Aorta (tissue), 5 donors: ENCODE results near the gene SERHL2. TPM values are rescaled to one million over a fixed set of nuclear protein-coding genes. Genes with fewer than 3 reads are reported as not detected.
A peak's percentile ranks its signal among the peaks of the same experiment; 100 is the strongest.
"Not testable (repeated sequence)": the region's sequence is repeated elsewhere in the genome, so short reads cannot be mapped to it uniquely, and the experiment has no call there.

Experiments used
- ATAC-seq: fragments of 200-7000 bp; cut with Tn5 transposase; one replicate; pipeline ENCODE4 v1.9.1; 2022; ENCODE audit warnings: moderate library complexity; ENCODE audit not compliant: low FRiP score
- DNase-seq, 2 donors: peaks; one replicate each; pipeline ENCODE4 v3.0.0-alpha.2; 2020
- H3K27ac ChIP-seq, 2 donors: one replicate each; pipeline ENCODE4 v1.5.1; 2013; ENCODE audit warnings: low read length in 2 of 2, mild to moderate bottlenecking in 2 of 2, moderate library complexity in 2 of 2, control low read depth in 1 of 2, inconsistent platforms in 1 of 2, low read depth in 1 of 2
- H3K27me3 ChIP-seq, 2 donors: one replicate each; pipeline ENCODE4 v1.6.1; 2013; ENCODE audit warnings: control low read depth in 1 of 2, low read length in 1 of 2, mild to moderate bottlenecking in 1 of 2, moderate library complexity in 1 of 2; ENCODE audit not compliant: insufficient read depth in 2 of 2, control insufficient read depth in 1 of 2
- H3K36me3 ChIP-seq, 2 donors: one replicate each; pipeline ENCODE4 v1.6.1; 2013; ENCODE audit warnings: control low read depth in 1 of 2, low read length in 1 of 2, mild to moderate bottlenecking in 1 of 2; ENCODE audit not compliant: insufficient read depth in 2 of 2, control insufficient read depth in 1 of 2
- H3K4me1 ChIP-seq, 2 donors: one replicate each; pipeline ENCODE4 v1.6.1; 2013; ENCODE audit warnings: low read length in 2 of 2, control low read depth in 1 of 2, mild to moderate bottlenecking in 1 of 2, moderate library complexity in 1 of 2; ENCODE audit not compliant: insufficient read depth in 2 of 2, control insufficient read depth in 1 of 2
- H3K4me3 ChIP-seq, 2 donors: one replicate each; pipeline ENCODE4 v1.5.1; 2013; ENCODE audit warnings: low read length in 2 of 2, control low read depth in 1 of 2, mild to moderate bottlenecking in 1 of 2
- H3K9me3 ChIP-seq: one replicate; pipeline ENCODE4 v1.6.1; 2013; ENCODE audit warnings: mild to moderate bottlenecking, low read length; ENCODE audit not compliant: control insufficient read depth
- WGBS, 2 donors: extraction: QIAGEN DNeasy Blood & Tissue Kit; methylation state at CpG; one replicate each; pipeline ENCODE4 v1.1.7; 2013; 5-methylcytosine and 5-hydroxymethylcytosine counted together
- intact Hi-C, 2 donors: fragments of 100-400 bp; cut with DNase I; formaldehyde crosslinking; loops; one replicate each; pipeline versions ENCODE4 v1.14.2 to v1.15.0; 2022
- polyA plus RNA-seq, 2 donors: library from polyadenylated mRNA; stranded (reverse); fragments of 200-250 nt; gene quantifications; one replicate each; pipeline ENCODE4 v1.2.3, GENCODE V29; 2013
- total RNA-seq, 2 donors: library from RNA; stranded (reverse); fragmentation: NEBNext Ultra II Directional; extraction: Animal tissue kit (Norgen Biotek cat#: 25700); gene quantifications; one replicate each; pipeline ENCODE4 v1.2.1, GENCODE V29; 2021
- donor health status: healthy with polysubstance abuse.
- donor health status: Bipolar disorder and iron deficiency.
- donor health status: DM: no; HTN: no; CAD: no.
- donor health status: DM: no; HTN: no; CAD: no.
- donor health status: DM: yes; HTN: yes; CAD: no.

SERHL2 gene
- total and polyA plus RNA-seq, 4 donors: 1.6 to 4.2 (median 2.5) TPM

GRCh38 chr22:42547562-42547961, 6.2 kb upstream of the SERHL2 start:
- ATAC-seq: no peak
- 72 to 75% methylated on average over 8 to 9 of the region's 9 CpGs for WGBS, 2 donors

GRCh38 chr22:42548126-42548525, 5.6 kb upstream of the SERHL2 start:
- H3K27ac ChIP-seq, intact Hi-C loops, H3K27me3 ChIP-seq, H3K36me3 ChIP-seq, ATAC-seq, H3K4me1 ChIP-seq, H3K9me3 ChIP-seq, H3K4me3 ChIP-seq: not testable (repeated sequence)
- 66 to 69% methylated on average over 6 of the region's 6 CpGs for WGBS, 2 donors
- peak in 1 of 2 donors; percentile 8 for DNase-seq

More at GRCh38 chr22:42547562-42547961, 6.2 kb upstream of the SERHL2 start:
- no peaks in the 10 kb centered on the region for H3K36me3 ChIP-seq
- H3K27me3 ChIP-seq: no peaks in the 10 kb centered on the region
- peak in 1 of 2 donors; percentile 13 for DNase-seq
- intact Hi-C loops: no loop called here
- H3K4me1 ChIP-seq: no peaks in the 10 kb centered on the region
- H3K9me3 ChIP-seq: no peaks in the 10 kb centered on the region
- no peak overlapping the region for H3K4me3 ChIP-seq
- no peak overlapping the region for H3K27ac ChIP-seq

- Histone ChIP-seq H3K36me3 (no peaks in the 10 kb centered on the region), H3K4me1 (no peaks in the 10 kb centered on the region), H3K4me3 (no peak overlapping the region), H3K27me3 (no peaks in the 10 kb centered on the region), H3K9me3 (no peaks in the 10 kb centered on the region), H3K27ac (no peak overlapping the region)
- no peak for ATAC-seq
- intact Hi-C loops: no loop called here
- WGBS, 2 donors: 70 to 74% methylated on average over 18 to 19 of the region's 19 CpGs
- DNase-seq: peak in 1 of 2 donors; percentile 2
Observed at GRCh38 chr22:42548597-42549330, 5.0 kb upstream of the SERHL2 start.

- 66 to 73% methylated on average over 9 to 11 of the region's 11 CpGs for WGBS, 2 donors
- Histone ChIP-seq H3K27ac (no peak overlapping the region), H3K4me1 (no peaks in the 10 kb centered on the region), H3K27me3 (no peaks in the 10 kb centered on the region), H3K4me3 (no peak overlapping the region), H3K36me3 (no peaks in the 10 kb centered on the region), H3K9me3 (no peaks in the 10 kb centered on the region)
- DNase-seq: peak in 1 of 2 donors; percentile 65
- intact Hi-C loops: no loop called here
- ATAC-seq: no peak
Observed at GRCh38 chr22:42549331-42550060, 4.3 kb upstream of the SERHL2 start.

GRCh38 chr22:42552294-42552647, 1.5 kb upstream of the SERHL2 start:
- H3K9me3 ChIP-seq, H3K4me3 ChIP-seq, H3K36me3 ChIP-seq, ATAC-seq, H3K27me3 ChIP-seq, H3K4me1 ChIP-seq, H3K27ac ChIP-seq, intact Hi-C loops: not testable (repeated sequence)
- 90 to 93% methylated on average over 6 of the region's 6 CpGs for WGBS, 2 donors
- DNase-seq: peak in 1 of 2 donors; percentile 35

GRCh38 chr22:42560381-42560780, 6.6 kb downstream of the SERHL2 start:
- intact Hi-C loops: no loop called here
- DNase-seq: peak in 1 of 2 donors; percentile 41

GRCh38 chr22:42560781-42561180, 7.0 kb downstream of the SERHL2 start:
- Histone ChIP-seq H3K4me1 (no peaks in the 10 kb centered on the region), H3K36me3 (no peaks in the 10 kb centered on the region), H3K9me3 (no peaks in the 10 kb centered on the region), H3K4me3 (no peak overlapping the region), H3K27me3 (no peaks in the 10 kb centered on the region), H3K27ac (no peak overlapping the region)
- ATAC-seq (no peak), DNase-seq (peak in 1 of 2 donors; percentile 55)
- WGBS, 2 donors: 68 to 74% methylated on average over 7 of the region's 7 CpGs
- intact Hi-C loops: no loop called here

More at GRCh38 chr22:42560381-42560780, 6.6 kb downstream of the SERHL2 start:
- Histone ChIP-seq H3K4me1 (no peaks in the 10 kb centered on the region), H3K27me3 (no peaks in the 10 kb centered on the region), H3K9me3 (no peaks in the 10 kb centered on the region), H3K36me3 (no peaks in the 10 kb centered on the region), H3K27ac (no peak overlapping the region), H3K4me3 (no peak overlapping the region)
- no peak for ATAC-seq
- 85 to 86% methylated on average over 8 of the region's 8 CpGs for WGBS, 2 donors

- H3K27me3 ChIP-seq: no peaks in the 10 kb centered on the region
Observed at GRCh38 chr22:42561856-42562255, 8.1 kb downstream of the SERHL2 start.

GRCh38 chr22:42562279-42562678, 8.5 kb downstream of the SERHL2 start:
- Histone ChIP-seq H3K36me3 (no peaks in the 10 kb centered on the region), H3K4me1 (no peaks in the 10 kb centered on the region), H3K27ac (no peak overlapping the region), H3K9me3 (no peaks in the 10 kb centered on the region), H3K4me3 (no peak overlapping the region), H3K27me3 (no peaks in the 10 kb centered on the region)
- DNase-seq: peak in 1 of 2 donors; percentile 44
- ATAC-seq: no peak
- WGBS, 2 donors: 71 to 72% methylated on average over 8 of the region's 8 CpGs
- intact Hi-C loops: no loop called here

More at GRCh38 chr22:42561856-42562255, 8.1 kb downstream of the SERHL2 start:
- Histone ChIP-seq H3K4me1 (no peaks in the 10 kb centered on the region), H3K4me3 (no peak overlapping the region), H3K27ac (no peak overlapping the region), H3K9me3 (no peaks in the 10 kb centered on the region), H3K36me3 (no peaks in the 10 kb centered on the region)
- intact Hi-C loops: no loop called here
- DNase-seq (no peak), ATAC-seq (no peak)
- WGBS, 2 donors: 66 to 69% methylated on average over 5 of the region's 5 CpGs
